HPDE6-E6E7 (cell line): ENCODE measurements around the gene FGGY.
"Not testable (repeated sequence)": the region's sequence is repeated elsewhere in the genome, so short reads cannot be mapped to it uniquely, and the experiment has no call there.

Experiments used
- DNase-seq: peaks from one replicate; pipeline ENCODE4 v3.0.0; 2011; ENCODE audit warnings: missing footprints; ENCODE audit errors: extremely low spot score

The FGGY gene

GRCh38 chr1:59443310-59443709 is 146.4 kb downstream of the FGGY start:
- no peak for DNase-seq

- DNase-seq = no peak
These were observed 147.6 kb downstream of the FGGY start for GRCh38 chr1:59444520-59444919.

- DNase-seq = peak; percentile 59
These were observed 148.1 kb downstream of the FGGY start for GRCh38 chr1:59445040-59445439.

GRCh38 chr1:59446257-59446901 is 149.5 kb downstream of the FGGY start:
- no peak for DNase-seq

GRCh38 chr1:59452026-59452425 is 155.1 kb downstream of the FGGY start:
- DNase-seq = no peak

GRCh38 chr1:59452559-59452958 is 155.7 kb downstream of the FGGY start:
- DNase-seq = no peak

- no peak for DNase-seq
These were observed 156.5 kb downstream of the FGGY start for GRCh38 chr1:59453297-59453968.

GRCh38 chr1:59455206-59455605 is 158.3 kb downstream of the FGGY start:
- DNase-seq = peak; percentile 47

- DNase-seq = no peak
These were observed 160.9 kb downstream of the FGGY start for GRCh38 chr1:59457786-59458185.

GRCh38 chr1:59458884-59459283 is 162.0 kb downstream of the FGGY start:
- DNase-seq = no peak

- not testable (repeated sequence) for DNase-seq
These were observed 166.0 kb downstream of the FGGY start for GRCh38 chr1:59462942-59463341.

- not testable (repeated sequence) for DNase-seq
These were observed 168.6 kb downstream of the FGGY start for GRCh38 chr1:59465478-59465877.

GRCh38 chr1:59468828-59469428 is 172.0 kb downstream of the FGGY start:
- no peak for DNase-seq

- not testable (repeated sequence) for DNase-seq
These were observed 175.2 kb downstream of the FGGY start for GRCh38 chr1:59471991-59472570.

GRCh38 chr1:59473831-59474230 is 176.9 kb downstream of the FGGY start:
- no peak for DNase-seq

GRCh38 chr1:59474496-59474895 is 177.6 kb downstream of the FGGY start:
- no peak for DNase-seq

GRCh38 chr1:59475737-59476136 is 178.8 kb downstream of the FGGY start:
- no peak for DNase-seq

GRCh38 chr1:59477286-59477685 is 180.4 kb downstream of the FGGY start:
- no peak for DNase-seq

GRCh38 chr1:59477867-59478266 is 181.0 kb downstream of the FGGY start:
- DNase-seq = no peak

- DNase-seq = no peak
These were observed 181.9 kb downstream of the FGGY start for GRCh38 chr1:59478822-59479221.

- no peak for DNase-seq
These were observed 183.4 kb downstream of the FGGY start for GRCh38 chr1:59480188-59480888.

GRCh38 chr1:59481881-59482505 is 185.1 kb downstream of the FGGY start:
- no peak for DNase-seq
